IMR-90 (cell line): ENCODE measurements around the gene PRKACB. TPM values are rescaled to one million over a fixed set of nuclear protein-coding genes. Genes with fewer than 3 reads are reported as not detected.

Experiments used
- ATAC-seq: fragments of 200-7000 bp; cut with Tn5 transposase; 2 replicates; pipeline ENCODE4 v1.9.1; 2020; ENCODE audit warnings: low read depth, mild to moderate bottlenecking, moderate library complexity
- BruUV-seq: library from RNA; stranded (reverse); fragments of 400-500 nt; replicated peaks from 2 replicates; lab custom pipeline; 2021; lab: Mats Ljungman, UMichigan
- CTCF ChIA-PET: fragments of 300-600 bp; formaldehyde crosslinking; extraction: SDS; loops from one replicate; lab custom pipeline; 2021; ENCODE audit warnings: antibody characterized with exemption; lab: Yijun Ruan, JAX
- POLR2A ChIA-PET: fragments of 300-600 bp; sonication (Branson Sonifier 250); formaldehyde crosslinking; loops from one replicate; lab custom pipeline; 2022; ENCODE audit warnings: antibody characterized with exemption; ENCODE audit not compliant: unreplicated experiment; lab: Charles Lee
- DNase-seq: peaks from one replicate; pipeline ENCODE4 v3.0.0; 2013
- H2AFZ ChIP-seq: replicated peaks from 2 replicates; pipeline ENCODE3; 2013; ENCODE audit warnings: low read length, mild to moderate bottlenecking; ENCODE audit not compliant: poor library complexity
- H2AK5ac ChIP-seq: 2 replicates; pipeline ENCODE4 v1.6.1; 2013; ENCODE audit warnings: low read depth, low read length, inconsistent platforms
- H2AK9ac ChIP-seq: replicated peaks from 2 replicates; pipeline ENCODE3; 2013; ENCODE audit warnings: mild to moderate bottlenecking, low read depth, low read length, moderate library complexity; ENCODE audit not compliant: poor library complexity
- H2BK120ac ChIP-seq: 2 replicates; pipeline ENCODE4 v1.6.1; 2013; ENCODE audit warnings: low read depth, low read length, inconsistent platforms
- H2BK15ac ChIP-seq: 3 replicates; pipeline ENCODE4 v1.6.1; 2013; ENCODE audit warnings: low read depth, low read length, inconsistent platforms
- H2BK20ac ChIP-seq: 2 replicates; pipeline ENCODE4 v1.6.1; 2013; ENCODE audit warnings: low read depth, mild to moderate bottlenecking, inconsistent platforms, low read length, moderate library complexity
- H2BK5ac ChIP-seq: 2 replicates; pipeline ENCODE4 v1.6.1; 2013; ENCODE audit warnings: mild to moderate bottlenecking, low read depth, low read length, inconsistent platforms; ENCODE audit not compliant: poor library complexity, severe bottlenecking
- H3K14ac ChIP-seq: replicated peaks from 2 replicates; pipeline ENCODE4 v1.6.1; 2013; ENCODE audit warnings: low read depth, low read length, inconsistent platforms
- H3K18ac ChIP-seq: 2 replicates; pipeline ENCODE4 v1.6.1; 2013; ENCODE audit warnings: low read depth, low read length, control low read depth
- H3K23ac ChIP-seq: 2 replicates; pipeline ENCODE4 v1.6.1; 2013; ENCODE audit warnings: low read depth, low read length, inconsistent platforms
- H3K27ac ChIP-seq: 2 replicates; pipeline ENCODE4 v1.5.1; 2013; ENCODE audit warnings: mild to moderate bottlenecking, control low read depth, low read length; ENCODE audit not compliant: insufficient read depth
- H3K27me3 ChIP-seq: 2 replicates; pipeline ENCODE4 v1.6.1; 2013; ENCODE audit warnings: low read length; ENCODE audit not compliant: control insufficient read depth, insufficient read depth
- H3K36me3 ChIP-seq: 2 replicates; pipeline ENCODE4 v1.6.1; 2013; ENCODE audit warnings: low read length, mixed read lengths; ENCODE audit not compliant: control insufficient read depth, insufficient read depth
- H3K4ac ChIP-seq: 2 replicates; pipeline ENCODE4 v1.6.1; 2013; ENCODE audit warnings: low read depth, low read length, inconsistent platforms
- H3K4me1 ChIP-seq: 2 replicates; pipeline ENCODE4 v1.6.1; 2013; ENCODE audit warnings: low read length, mixed read lengths; ENCODE audit not compliant: control insufficient read depth, insufficient read depth
- H3K4me2 ChIP-seq: 2 replicates; pipeline ENCODE4 v1.6.1; 2013; ENCODE audit warnings: low read depth, mild to moderate bottlenecking, control low read depth, low read length, moderate library complexity
- H3K4me3 ChIP-seq: 2 replicates; pipeline ENCODE4 v1.5.1; 2013; ENCODE audit warnings: low read depth, mild to moderate bottlenecking, control low read depth, low read length, moderate library complexity; ENCODE audit not compliant: insufficient read depth
- H3K56ac ChIP-seq: 2 replicates; pipeline ENCODE4 v1.6.1; 2013; ENCODE audit warnings: low read length, inconsistent platforms; ENCODE audit not compliant: insufficient read depth; ENCODE audit errors: extremely low read depth
- H3K79me1 ChIP-seq, 2 experiments: 2 replicates each; pipeline ENCODE4 v1.6.1; 2013; ENCODE audit warnings: low read length in 2 of 2, inconsistent platforms in 1 of 2, low read depth in 1 of 2
- H3K9ac ChIP-seq: 2 replicates; pipeline ENCODE4 v1.6.1; 2013; ENCODE audit warnings: low read depth, low read length, control low read depth
- H3K9me1 ChIP-seq: 2 replicates; pipeline ENCODE4 v1.6.1; 2013; ENCODE audit warnings: low read length, inconsistent platforms; ENCODE audit not compliant: insufficient read depth
- H3K9me3 ChIP-seq: 2 replicates; pipeline ENCODE4 v1.6.1; 2013; ENCODE audit warnings: low read length; ENCODE audit not compliant: control insufficient read depth, insufficient read depth
- H4K20me1 ChIP-seq: 2 replicates; pipeline ENCODE4 v1.6.1; 2013; ENCODE audit warnings: low read length, inconsistent platforms; ENCODE audit not compliant: insufficient read depth
- H4K5ac ChIP-seq: 2 replicates; pipeline ENCODE4 v1.6.1; 2013; ENCODE audit warnings: mild to moderate bottlenecking, low read depth, low read length, control low read depth
- H4K8ac ChIP-seq, 2 experiments: 2 replicates each; pipeline ENCODE4 v1.6.1; 2013; ENCODE audit warnings: low read depth in 2 of 2, low read length in 2 of 2, control low read depth in 1 of 2, inconsistent platforms in 1 of 2
- H4K91ac ChIP-seq: 2 replicates; pipeline ENCODE4 v1.6.1; 2013; ENCODE audit warnings: low read depth, low read length, inconsistent platforms; ENCODE audit not compliant: insufficient read depth
- MXI1 ChIP-seq: IDR thresholded peaks from 2 replicates; pipeline ENCODE4 v1.6.1; 2012; ENCODE audit warnings: low read depth, mild to moderate bottlenecking, low read length, moderate library complexity, borderline replicate concordance
- RFX5 ChIP-seq: IDR thresholded peaks from 2 replicates; pipeline ENCODE4 v1.8.0; 2012; ENCODE audit warnings: low read depth, mild to moderate bottlenecking, low read length, moderate library complexity
- SMC3 ChIP-seq: fragments of 150-350 bp; IDR thresholded peaks from 2 replicates; pipeline ENCODE4 v1.6.1; 2016; ENCODE audit warnings: low read depth, mild to moderate bottlenecking, antibody characterized with exemption, low read length, moderate library complexity
- dilution Hi-C: fragments of 300-500 bp; cut with HindIII; formaldehyde crosslinking; loops from one replicate; pipeline ENCODE4 v1.14.3; 2018; ENCODE audit warnings: low sequenced_read_pairs; ENCODE audit not compliant: unreplicated experiment
- in situ Hi-C: fragments of 300-500 bp; cut with MboI; formaldehyde crosslinking; loops from 3 replicates; pipeline ENCODE4 v1.14.3; 2019; ENCODE audit warnings: low sequenced_read_pairs, inconsistent platforms, mixed read lengths
- intact Hi-C: fragments of 100-400 bp; cut with micrococcal nuclease; formaldehyde crosslinking; loops from 2 replicates; pipeline ENCODE4 v1.10.0; 2022
- polyA plus RNA-seq, 3 experiments: library from polyadenylated mRNA; depleted of rRNA; stranded (reverse); fragments of >200 nt; gene quantifications; 2 replicates each; pipeline ENCODE4 v1.2.3, GENCODE V29; 2012; ENCODE audit warnings: low replicate concordance in 1 of 3
- total RNA-seq: library from RNA; depleted of rRNA; stranded (reverse); fragments of >200 nt; gene quantifications from 2 replicates; pipeline ENCODE4 v1.2.3, GENCODE V29; 2012

Gene PRKACB
- total and polyA plus RNA-seq, 2 of the 4 experiments (the other 2 are of a cell fraction) = 8.2 to 8.3 TPM

GRCh38 chr1:84208935-84209334, 64.9 kb downstream of the PRKACB start:
- POLR2A ChIA-PET = no interaction called here
- no peak overlapping the region for H3K27ac ChIP-seq
- H3K4me1 ChIP-seq = no peaks in the 10 kb centered on the region
- H3K27me3 ChIP-seq = no peaks in the 10 kb centered on the region
- no peaks in the 10 kb centered on the region for H4K20me1 ChIP-seq
- H3K23ac ChIP-seq = no peak overlapping the region
- no peak overlapping the region for H2AK9ac ChIP-seq
- H2AFZ ChIP-seq = no peak overlapping the region
- H3K14ac ChIP-seq = no peak overlapping the region
- dilution Hi-C loops (no loop called here), intact Hi-C loops (loop anchor here (10.0 kb wide), 1 partner anchor 526 kb away; no protein-coding TSS in a partner anchor), in situ Hi-C loops (no loop called here)
- no peaks in the 10 kb centered on the region for H3K79me1 ChIP-seq
- H3K9me3 ChIP-seq = no peaks in the 10 kb centered on the region
- H3K56ac ChIP-seq = no peak overlapping the region
- DNase-seq (no peak), ATAC-seq (no peak)
- H2BK120ac ChIP-seq = no peak overlapping the region
- BruUV-seq = no TSS peak
- no peak overlapping the region for H3K4me3 ChIP-seq
- no peak overlapping the region for H3K9ac ChIP-seq
- no peak overlapping the region for H3K4ac ChIP-seq
- H4K91ac ChIP-seq = no peak overlapping the region
- CTCF ChIA-PET = no interaction called here
- no peak overlapping the region for H2BK15ac ChIP-seq
- H4K8ac ChIP-seq = no peak overlapping the region
- no peak overlapping the region for H3K4me2 ChIP-seq
- no peak overlapping the region for H2BK5ac ChIP-seq
- H3K18ac ChIP-seq = no peak overlapping the region
- no peaks in the 10 kb centered on the region for H3K9me1 ChIP-seq
- peaks cover 4% of the 10 kb centered on the region; the same call in 1 of the 2 replicates for H3K36me3 ChIP-seq
- TF ChIP-seq SMC3 (no peak), MXI1 (no peak), RFX5 (no peak)
- no peak overlapping the region for H2AK5ac ChIP-seq
- H4K5ac ChIP-seq = no peak overlapping the region
- no peak overlapping the region for H2BK20ac ChIP-seq
